Right lobe of liver (tissue), 6 donors: ENCODE data around the gene JUN. TPM values are rescaled to one million over a fixed set of nuclear protein-coding genes. Genes with fewer than 3 reads are reported as not detected.

Experiments used
- ATAC-seq, 4 donors: fragments of 200-7000 bp; cut with Tn5 transposase; one replicate each; pipeline ENCODE4 v1.9.1; 2020; ENCODE audit warnings: mild to moderate bottlenecking in 4 of 4, moderate library complexity in 4 of 4
- DNase-seq, 3 donors: peaks; one replicate each; pipeline ENCODE4 v3.0.0-alpha.2; 2020
- H3K27ac ChIP-seq, 3 donors: fragments of 200-600 bp; one replicate each; pipeline ENCODE4 v1.8.0; 2022
- H3K27me3 ChIP-seq, 2 donors: fragments of 200-600 bp; one replicate each; pipeline ENCODE4 v1.8.0; 2022
- H3K36me3 ChIP-seq, 4 donors: fragments of 200-600 bp; sonication (generic) in 1 of 4; one replicate each; pipeline versions ENCODE4 v1.5.1 to v1.8.0; 2017 to 2022; ENCODE audit warnings: control low read depth in 1 of 4
- H3K4me1 ChIP-seq, 4 donors: fragments of 200-600 bp; sonication (generic) in 1 of 4; one replicate each; pipeline versions ENCODE4 v1.5.1 to v1.8.0; 2017 to 2022; ENCODE audit warnings: control low read depth in 1 of 4
- H3K4me3 ChIP-seq, 3 donors: fragments of 200-600 bp; one replicate each; pipeline ENCODE4 v1.8.0; 2022
- H3K9me3 ChIP-seq, 4 donors: fragments of 200-600 bp; sonication (generic) in 1 of 4; one replicate each; pipeline versions ENCODE4 v1.5.1 to v1.8.0; 2017 to 2022; ENCODE audit warnings: control low read depth in 1 of 4
- CTCF ChIP-seq, 4 donors: fragments of 200-600 bp in 3 of 4; fragments of 450-650 bp in 1 of 4; IDR thresholded peaks; one replicate each; pipeline versions ENCODE4 v1.5.1 to v1.8.0; 2016 to 2022; ENCODE audit warnings: antibody characterized with exemption in 4 of 4, mild to moderate bottlenecking in 2 of 4
- POLR2A ChIP-seq: fragments of 450-650 bp; IDR thresholded peaks from one replicate; pipeline ENCODE4 v1.6.1; 2017; ENCODE audit warnings: antibody characterized with exemption, mild to moderate bottlenecking
- WGBS: methylation state at CpG from one replicate; pipeline ENCODE4 v1.1.6; 2018; ENCODE audit warnings: low coverage, low lambda C conversion rate; ENCODE audit not compliant: insufficient coverage; ENCODE audit errors: missing lambda C conversion rate; 5-methylcytosine and 5-hydroxymethylcytosine counted together
- intact Hi-C, 2 donors: fragments of 100-400 bp; cut with DNase I; formaldehyde crosslinking; loops; one replicate each; pipeline versions ENCODE4 v1.11.2 to v1.14.1; 2022
- total RNA-seq, 6 experiments: library from RNA; depleted of rRNA in 2 of 6; stranded (reverse); fragments of >200 nt in 2 of 6; fragmentation: NEBNext Ultra II Directional in 3 of 6; extraction: Animal tissue kit (Norgen Biotek cat#: 25700) in 3 of 6; gene quantifications; one replicate each; pipeline versions ENCODE4 v1.1.0 to v1.2.4, GENCODE V29; 2016 to 2023
- donor health status: DM: no; HTN: yes; CAD: no.
- donor health status: DM: no; HTN: no; CAD: no.
- donor health status: DM: no; HTN: no; CAD: no.
- donor health status: DM: no; HTN: yes; CAD: no.
- donor health status: DM: no; HTN: yes; CAD: no.

The JUN gene
- total RNA-seq, 6 experiments from 2014 or later: 9.3 to 116 (median 88.1) TPM

DNA sequence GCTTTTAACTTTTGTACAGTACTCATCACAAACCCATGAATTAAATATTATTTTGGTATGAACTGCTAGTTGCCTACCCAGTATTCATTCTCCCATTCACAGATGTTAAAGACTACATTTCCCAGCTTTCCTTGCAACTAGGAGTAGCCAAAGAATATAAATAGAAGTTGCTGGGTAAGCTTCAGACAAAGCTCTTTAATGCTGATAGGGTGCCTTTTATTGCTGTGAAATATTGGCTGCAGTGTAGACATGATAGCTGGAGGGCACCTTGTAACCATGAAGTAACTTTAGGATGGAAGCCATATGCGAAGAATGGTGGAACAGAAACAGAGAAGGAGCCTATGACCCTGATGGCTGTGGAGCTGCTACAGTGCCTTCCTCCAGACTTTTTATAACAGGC is 16.7 kb downstream of the JUN start:
- DNase-seq (no peak), ATAC-seq (no peak)
- no peak overlapping the region for H3K4me3 ChIP-seq
- H3K27me3 ChIP-seq: no peaks in the 10 kb centered on the region
- no peak for TF ChIP-seq CTCF (IDR thresholded peaks at IDR 0.05)
- TF ChIP-seq POLR2A: no peak
- intact Hi-C loops: no loop called here
- no peak overlapping the region for H3K27ac ChIP-seq
- WGBS: 90% methylated on average over 1 of the region's 1 CpG
- H3K9me3 ChIP-seq: no peaks in the 10 kb centered on the region
- peaks cover 0 to 12% (median 8%) of the 10 kb centered on the region in 4 donors for H3K4me1 ChIP-seq
- H3K36me3 ChIP-seq: no peaks in the 10 kb centered on the region

- no peak for TF ChIP-seq POLR2A
- no peak for TF ChIP-seq CTCF (IDR thresholded peaks at IDR 0.05)
- Histone ChIP-seq H3K9me3 (no peaks in the 10 kb centered on the region), H3K4me1 (peaks cover 0 to 14% (median 8%) of the 10 kb centered on the region in 4 donors), H3K36me3 (no peaks in the 10 kb centered on the region), H3K27ac (no peak overlapping the region), H3K4me3 (no peak overlapping the region), H3K27me3 (no peaks in the 10 kb centered on the region)
- 65% methylated on average over 2 of the region's 2 CpGs for WGBS
- intact Hi-C loops: no loop called here
- DNase-seq: no peak
- no peak for ATAC-seq
These were observed 18.4 kb downstream of the JUN start for GRCh38 chr1:58765441-58765840.

- no peaks in the 10 kb centered on the region for H3K36me3 ChIP-seq
- intact Hi-C loops: no loop called here
- DNase-seq: no peak
- H3K27ac ChIP-seq: no peak overlapping the region
- no peak overlapping the region for H3K4me3 ChIP-seq
- no peaks in the 10 kb centered on the region for H3K27me3 ChIP-seq
- ATAC-seq: no peak
- no peaks in the 10 kb centered on the region for H3K9me3 ChIP-seq
- TF ChIP-seq CTCF (IDR thresholded peaks at IDR 0.05) (no peak), POLR2A (no peak)
- peaks cover 0 to 14% (median 8%) of the 10 kb centered on the region in 4 donors for H3K4me1 ChIP-seq
These were observed 18.8 kb downstream of the JUN start for GRCh38 chr1:58765006-58765405.

DNA sequence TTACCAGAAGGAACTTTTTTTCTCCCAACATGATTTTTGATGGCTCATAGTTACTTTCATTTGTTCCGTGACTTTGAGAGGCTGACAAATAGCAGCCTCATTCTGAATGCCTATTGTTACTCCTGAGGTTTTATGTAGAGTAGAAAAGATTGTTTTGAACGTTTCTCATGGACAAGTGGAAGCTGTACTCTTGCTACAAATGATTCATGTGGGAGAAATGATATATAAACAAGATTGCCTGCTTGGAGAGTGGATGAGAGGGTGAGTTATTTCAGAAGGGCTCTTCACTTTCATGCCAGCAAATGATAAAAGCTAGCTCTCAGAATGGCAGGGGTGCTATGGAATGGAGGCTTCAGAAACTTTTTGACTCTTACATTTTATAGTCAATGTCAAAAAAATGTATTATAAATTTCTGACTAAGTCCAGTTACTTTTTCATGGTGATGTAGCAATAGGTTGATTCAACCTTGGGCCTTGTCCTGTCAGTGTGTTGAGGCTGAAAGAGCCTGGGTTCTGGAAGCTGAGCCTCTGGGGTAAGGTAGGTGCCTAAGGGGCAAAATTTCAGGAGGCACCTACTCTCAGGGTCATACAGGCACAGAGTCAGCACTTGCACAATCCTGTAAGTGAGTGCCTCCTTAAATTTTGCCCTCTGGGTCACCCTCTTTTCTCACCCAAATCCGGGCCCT is 19.4 kb downstream of the JUN start:
- no peaks in the 10 kb centered on the region for H3K9me3 ChIP-seq
- ATAC-seq: peak in 1 of 4 donors; percentile 4
- H3K4me3 ChIP-seq: no peak overlapping the region
- H3K4me1 ChIP-seq: peaks cover 0 to 14% (median 8%) of the 10 kb centered on the region in 4 donors
- no peaks in the 10 kb centered on the region for H3K27me3 ChIP-seq
- H3K36me3 ChIP-seq: no peaks in the 10 kb centered on the region
- TF ChIP-seq POLR2A: no peak
- H3K27ac ChIP-seq: no peak overlapping the region
- DNase-seq: no peak
- intact Hi-C loops: no loop called here
- 68% methylated on average over 3 of the region's 3 CpGs for WGBS

- no peak overlapping the region for H3K27ac ChIP-seq
- ATAC-seq: peak; percentile 62 to 88 (median 74)
- no peak overlapping the region for H3K4me3 ChIP-seq
- no peaks in the 10 kb centered on the region for H3K9me3 ChIP-seq
- H3K27me3 ChIP-seq: no peaks in the 10 kb centered on the region
- peak; percentile 70 for TF ChIP-seq POLR2A
- TF ChIP-seq CTCF (IDR thresholded peaks at IDR 0.05): no peak
- 84% methylated on average over 3 of the region's 3 CpGs for WGBS
- peak in 1 of 3 donors; percentile 30 for DNase-seq
- peaks cover 0 to 14% (median 8%) of the 10 kb centered on the region in 4 donors for H3K4me1 ChIP-seq
- no peaks in the 10 kb centered on the region for H3K36me3 ChIP-seq
- intact Hi-C loops: no loop called here
These were observed 20.6 kb downstream of the JUN start for GRCh38 chr1:58763214-58763613.
